HTR-8/SVneo (cell line): ENCODE measurements around the gene WDR27.
"Not testable (repeated sequence)": the region's sequence is repeated elsewhere in the genome, so short reads cannot be mapped to it uniquely, and the experiment has no call there.

Experiments
- DNase-seq: peaks from one replicate; pipeline ENCODE4 v3.0.0; 2011; ENCODE audit warnings: low spot score, mixed read lengths; ENCODE audit not compliant: insufficient read length
- FAIRE-seq: peaks from 2 replicates; lab custom pipeline; 2011; peaks lifted over from hg19 to GRCh38; lab: Jason Lieb, UNC

WDR27 gene

GRCh38 chr6:169455470-169455869, 246.4 kb downstream of the WDR27 start:
- DNase-seq (no peak), FAIRE-seq (no peak)

GRCh38 chr6:169454872-169455204, 247.0 kb downstream of the WDR27 start:
- no peak for FAIRE-seq

GRCh38 chr6:169454204-169454871, 247.5 kb downstream of the WDR27 start:
- FAIRE-seq (no peak), DNase-seq (no peak)

More at GRCh38 chr6:169454872-169455204, 247.0 kb downstream of the WDR27 start:
- no peak for DNase-seq

GRCh38 chr6:169452869-169453620, 248.8 kb downstream of the WDR27 start:
- no peak for FAIRE-seq

GRCh38 chr6:169452117-169452868, 249.5 kb downstream of the WDR27 start:
- FAIRE-seq = no peak

More at GRCh38 chr6:169452869-169453620, 248.8 kb downstream of the WDR27 start:
- no peak for DNase-seq

GRCh38 chr6:169451065-169451838, 250.6 kb downstream of the WDR27 start:
- FAIRE-seq = no peak
- no peak for DNase-seq

More at GRCh38 chr6:169452117-169452868, 249.5 kb downstream of the WDR27 start:
- no peak for DNase-seq

GRCh38 chr6:169450097-169450496, 251.7 kb downstream of the WDR27 start:
- FAIRE-seq = no peak
- no peak for DNase-seq

GRCh38 chr6:169449221-169449620, 252.6 kb downstream of the WDR27 start:
- DNase-seq (no peak), FAIRE-seq (no peak)

- no peak for DNase-seq
- no peak for FAIRE-seq
Observed at GRCh38 chr6:169445661-169446581, 255.9 kb downstream of the WDR27 start.

GRCh38 chr6:169445227-169445626, 256.6 kb downstream of the WDR27 start:
- FAIRE-seq = no peak
- no peak for DNase-seq

GRCh38 chr6:169441292-169441691, 260.5 kb downstream of the WDR27 start:
- no peak for FAIRE-seq

GRCh38 chr6:169439710-169440109, 262.1 kb downstream of the WDR27 start:
- FAIRE-seq = no peak
- no peak for DNase-seq

More at GRCh38 chr6:169441292-169441691, 260.5 kb downstream of the WDR27 start:
- DNase-seq = no peak

GRCh38 chr6:169434554-169434953, 267.3 kb downstream of the WDR27 start:
- DNase-seq, FAIRE-seq: not testable (repeated sequence)

- FAIRE-seq = no peak
Observed at GRCh38 chr6:169429001-169429400, 272.8 kb downstream of the WDR27 start.

GRCh38 chr6:169428532-169428931, 273.3 kb downstream of the WDR27 start:
- DNase-seq (no peak), FAIRE-seq (no peak)

More at GRCh38 chr6:169429001-169429400, 272.8 kb downstream of the WDR27 start:
- DNase-seq = no peak

- DNase-seq (peak; percentile 17), FAIRE-seq (no peak)
Observed at GRCh38 chr6:169427856-169428255, 274.0 kb downstream of the WDR27 start.

GRCh38 chr6:169426611-169427010, 275.2 kb downstream of the WDR27 start:
- FAIRE-seq (no peak), DNase-seq (no peak)

GRCh38 chr6:169425628-169426370, 276.0 kb downstream of the WDR27 start:
- DNase-seq (no peak), FAIRE-seq (no peak)
